Loucy (cell line): Measurements from ENCODE around the gene PACSIN2.

Experiments used
- EZH2phosphoT487 ChIP-seq: fragments of 200-600 bp; IDR thresholded peaks from 2 replicates; pipeline ENCODE4 v1.6.1; 2018; ENCODE audit warnings: antibody characterized with exemption, mild to moderate bottlenecking, moderate library complexity, borderline replicate concordance
- TF ChIP-seq, protein P1 (sequence below): fragments of 200-600 bp; sonication (generic); conservative IDR thresholded peaks from 2 replicates; pipeline ENCODE4 v1.5.1; 2014; ENCODE audit warnings: mild to moderate bottlenecking, antibody characterized with exemption, low read length

DNA sequence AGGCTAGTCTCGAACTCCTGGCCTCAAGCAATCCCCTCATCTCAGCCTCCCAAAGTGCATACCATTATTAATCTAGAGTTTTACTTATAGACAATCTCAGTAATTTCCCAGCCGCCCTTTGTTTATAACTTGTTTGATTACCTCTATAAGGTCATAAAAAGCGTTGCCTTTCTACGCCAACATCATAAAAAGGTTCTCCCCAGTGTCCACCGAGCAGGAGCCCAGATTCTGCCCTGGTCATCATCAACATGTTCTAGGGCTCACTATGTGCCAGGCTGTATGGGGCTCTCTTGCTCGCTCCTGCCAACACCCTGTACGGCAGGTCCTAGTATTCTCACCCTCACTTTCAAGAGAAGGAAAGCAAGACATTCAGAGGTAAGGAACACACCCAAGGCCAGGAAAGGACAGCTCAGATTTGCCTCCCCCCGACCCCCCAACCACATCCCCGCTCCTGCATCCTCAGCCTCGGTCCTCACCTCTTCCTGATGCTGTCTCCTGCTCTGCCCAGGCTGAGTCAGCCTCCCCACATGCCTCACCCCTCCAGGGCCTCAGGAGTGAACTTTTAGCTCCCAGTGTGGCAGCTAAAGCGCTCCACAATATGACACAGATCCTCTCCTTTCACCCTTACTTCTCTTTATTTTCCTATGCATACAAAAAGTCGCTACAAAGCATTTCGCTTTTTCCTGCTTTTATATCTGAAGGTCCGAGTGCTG lies 172.1 kb downstream of the PACSIN2 start:
- TF ChIP-seq, protein P1, sequence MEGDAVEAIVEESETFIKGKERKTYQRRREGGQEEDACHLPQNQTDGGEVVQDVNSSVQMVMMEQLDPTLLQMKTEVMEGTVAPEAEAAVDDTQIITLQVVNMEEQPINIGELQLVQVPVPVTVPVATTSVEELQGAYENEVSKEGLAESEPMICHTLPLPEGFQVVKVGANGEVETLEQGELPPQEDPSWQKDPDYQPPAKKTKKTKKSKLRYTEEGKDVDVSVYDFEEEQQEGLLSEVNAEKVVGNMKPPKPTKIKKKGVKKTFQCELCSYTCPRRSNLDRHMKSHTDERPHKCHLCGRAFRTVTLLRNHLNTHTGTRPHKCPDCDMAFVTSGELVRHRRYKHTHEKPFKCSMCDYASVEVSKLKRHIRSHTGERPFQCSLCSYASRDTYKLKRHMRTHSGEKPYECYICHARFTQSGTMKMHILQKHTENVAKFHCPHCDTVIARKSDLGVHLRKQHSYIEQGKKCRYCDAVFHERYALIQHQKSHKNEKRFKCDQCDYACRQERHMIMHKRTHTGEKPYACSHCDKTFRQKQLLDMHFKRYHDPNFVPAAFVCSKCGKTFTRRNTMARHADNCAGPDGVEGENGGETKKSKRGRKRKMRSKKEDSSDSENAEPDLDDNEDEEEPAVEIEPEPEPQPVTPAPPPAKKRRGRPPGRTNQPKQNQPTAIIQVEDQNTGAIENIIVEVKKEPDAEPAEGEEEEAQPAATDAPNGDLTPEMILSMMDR = no peak
- no peak for TF ChIP-seq EZH2phosphoT487
